ENCODE data around the gene MPP7.

- no peak for TF ChIP-seq CTCF (conservative IDR thresholded peaks at IDR 0.05; ENCODE audit: low read depth, low read length)
- TF ChIP-seq EZH2 (IDR thresholded peaks at IDR 0.05; ENCODE audit: borderline replicate concordance, low read depth, low read length, poor library complexity, severe bottlenecking) = no peak
These were observed 47.0 kb upstream of the MPP7 start for GRCh38 chr10:28349892-28350291.
